ENCODE results near the gene FBXO24.
A peak's percentile ranks its signal among the peaks of the same experiment; 100 is the strongest.

Gene FBXO24

GRCh38 chr7:100642534-100642907 lies 56.4 kb downstream of the FBXO24 start:
- DNase-seq, result no peak
- intact Hi-C loops (cut with DNase I), result no loop called here

GRCh38 chr7:100649826-100650565 lies 63.9 kb downstream of the FBXO24 start:
- peak in 3 of 10 donors; percentile 41 to 80 (median 66) for DNase-seq
- intact Hi-C loops (cut with DNase I), result no loop called here

Data from posterior cingulate gyrus (tissue), 11 donors.